Testis (tissue), 3 donors: ENCODE data around the gene PLEKHO2. TPM values are rescaled to one million over a fixed set of nuclear protein-coding genes. Genes with fewer than 3 reads are reported as not detected.

Source experiments
- DNase-seq: peaks from one replicate; pipeline ENCODE4 v3.0.0-alpha.2; 2019
- H3K27ac ChIP-seq, 2 donors: fragments of 200-600 bp; sonication (generic); one replicate each; pipeline ENCODE4 v1.5.1; 2019
- H3K27me3 ChIP-seq: fragments of 200-600 bp; sonication (generic); one replicate; pipeline ENCODE4 v1.5.1; 2019
- H3K36me3 ChIP-seq: fragments of 200-600 bp; sonication (generic); one replicate; pipeline ENCODE4 v1.5.1; 2017; ENCODE audit warnings: low read depth; ENCODE audit errors: missing control alignments
- H3K4me1 ChIP-seq: fragments of 200-600 bp; sonication (generic); one replicate; pipeline ENCODE4 v1.5.1; 2019
- H3K4me3 ChIP-seq, 2 donors: fragments of 200-600 bp; sonication (generic); one replicate each; pipeline ENCODE4 v1.5.1; 2017 to 2019
- H3K9me3 ChIP-seq: fragments of 200-600 bp; sonication (generic); one replicate; pipeline ENCODE4 v1.5.1; 2017
- CTCF ChIP-seq, 3 experiments: fragments of 450-650 bp in 2 of 3; fragments of 200-600 bp in 1 of 3; sonication (generic) in 1 of 3; IDR thresholded peaks; one replicate each; pipeline ENCODE4 v1.5.1; 2016 to 2019; ENCODE audit warnings: antibody characterized with exemption in 3 of 3, mild to moderate bottlenecking in 2 of 3, moderate library complexity in 1 of 3
- POLR2A ChIP-seq: fragments of 450-650 bp; IDR thresholded peaks from one replicate; pipeline ENCODE4 v1.6.1; 2017; ENCODE audit warnings: antibody characterized with exemption, mild to moderate bottlenecking, moderate library complexity
- WGBS, 2 donors: methylation state at CpG; one replicate each; pipeline ENCODE4 v1.1.5; 2018; 5-methylcytosine and 5-hydroxymethylcytosine counted together
- intact Hi-C: fragments of 100-400 bp; cut with DNase I; formaldehyde crosslinking; loops from one replicate; pipeline ENCODE4 v1.15.1; 2023; ENCODE audit warnings: low total_unique reads
- polyA plus RNA-seq: library from polyadenylated mRNA; stranded (reverse); fragments of 350-450 nt; fragmentation: Illumina TruSeq; extraction: RNeasy Lipid Tissue Mini Kit (QIAGEN cat#74804); gene quantifications from one replicate; pipeline ENCODE4 v1.2.3, GENCODE V29; 2014; ENCODE audit warnings: low read depth, low replicate concordance; ENCODE audit not compliant: insufficient read depth
- total RNA-seq, 2 donors: library from RNA; depleted of rRNA; stranded (reverse); fragments of >200 nt; gene quantifications; one replicate each; pipeline ENCODE4 v1.2.3, GENCODE V29; 2016

The PLEKHO2 gene
- total and polyA plus RNA-seq, 3 donors from 2014 or later: 17.2 to 28.9 (median 19.3) TPM

GRCh38 chr15:64837502-64837901 lies 4.2 kb upstream of the PLEKHO2 start:
- no peak overlapping the region for H3K27ac ChIP-seq
- intact Hi-C loops: no loop called here
- no peak for TF ChIP-seq POLR2A
- TF ChIP-seq CTCF (IDR thresholded peaks at IDR 0.05): no peak
- H3K27me3 ChIP-seq: no peaks in the 10 kb centered on the region
- no peaks in the 10 kb centered on the region for H3K36me3 ChIP-seq
- no peak overlapping the region for H3K4me3 ChIP-seq
- peaks cover 8% of the 10 kb centered on the region for H3K4me1 ChIP-seq
- DNase-seq: no peak
- no peaks in the 10 kb centered on the region for H3K9me3 ChIP-seq
- 86 to 100% methylated on average over 1 of the region's 1 CpG for WGBS, 2 donors

- H3K9me3 ChIP-seq: no peaks in the 10 kb centered on the region
- no peak for DNase-seq
- WGBS, 2 donors: 4 to 7% methylated on average over 3 to 12 of the region's 12 CpGs
- no peaks in the 10 kb centered on the region for H3K27me3 ChIP-seq
- TF ChIP-seq CTCF (IDR thresholded peaks at IDR 0.05) (no peak), POLR2A (no peak)
- H3K4me3 ChIP-seq: peak overlapping the region; percentile 84 to 98
- H3K4me1 ChIP-seq: peaks cover 25% of the 10 kb centered on the region
- H3K27ac ChIP-seq: peak overlapping the region; percentile 90 to 95
- no peaks in the 10 kb centered on the region for H3K36me3 ChIP-seq
- intact Hi-C loops: no loop called here
Measured at GRCh38 chr15:64841060-64841343, 713 bp upstream of the PLEKHO2 start.

GRCh38 chr15:64842096-64842939 lies 603 bp downstream of the PLEKHO2 start:
- TF ChIP-seq CTCF (IDR thresholded peaks at IDR 0.05): no peak
- TF ChIP-seq POLR2A: no peak
- Histone ChIP-seq H3K27ac (peak overlapping the region; percentile 90 to 95), H3K4me3 (peak overlapping the region; percentile 84 to 98), H3K9me3 (no peaks in the 10 kb centered on the region), H3K27me3 (no peaks in the 10 kb centered on the region), H3K36me3 (no peaks in the 10 kb centered on the region), H3K4me1 (peaks cover 25% of the 10 kb centered on the region)
- WGBS, 2 donors: 1% methylated on average over 22 to 26 of the region's 26 CpGs
- no peak for DNase-seq
- intact Hi-C loops: no loop called here

GRCh38 chr15:64842986-64843561 lies 1.4 kb downstream of the PLEKHO2 start:
- TF ChIP-seq CTCF (IDR thresholded peaks at IDR 0.05): no peak
- no peak for TF ChIP-seq POLR2A
- peak overlapping the region; percentile 84 to 98 for H3K4me3 ChIP-seq
- no peak for DNase-seq
- H3K9me3 ChIP-seq: no peaks in the 10 kb centered on the region
- no peaks in the 10 kb centered on the region for H3K27me3 ChIP-seq
- intact Hi-C loops: no loop called here
- peak overlapping the region; percentile 90 to 95 for H3K27ac ChIP-seq
- H3K36me3 ChIP-seq: no peaks in the 10 kb centered on the region
- H3K4me1 ChIP-seq: peaks cover 26% of the 10 kb centered on the region
- WGBS, 2 donors: 32 to 37% methylated on average over 6 to 7 of the region's 7 CpGs
